GM19455 (cell line): ENCODE data around the gene SLC29A1.
"Not testable (repeated sequence)": the region's sequence is repeated elsewhere in the genome, so short reads cannot be mapped to it uniquely, and the experiment has no call there.

ENCODE experiments used
- ATAC-seq: cut with Tn5 transposase; IDR thresholded peaks from one replicate; pipeline ENCODE4 v1.9.1; 2021; ENCODE audit not compliant: unreplicated experiment

SLC29A1 gene

GRCh38 chr6:44223319-44224028 lies at the start of gene SLC29A1:
TSS of gene SLC29A1 (plus strand) at chr6:44223595. CDS start at chr6:44227314, 3,719 bp downstream.
- ATAC-seq, result peak; percentile 49

- ATAC-seq, result no peak
Measured at GRCh38 chr6:44176130-44176761, 47.1 kb upstream of the SLC29A1 start.

GRCh38 chr6:44176762-44177509 lies 46.5 kb upstream of the SLC29A1 start:
- no peak for ATAC-seq

GRCh38 chr6:44177691-44178423 lies 45.5 kb upstream of the SLC29A1 start:
- no peak for ATAC-seq

GRCh38 chr6:44178424-44179071 lies 44.8 kb upstream of the SLC29A1 start:
- no peak for ATAC-seq

GRCh38 chr6:44179072-44179536 lies 44.3 kb upstream of the SLC29A1 start:
- ATAC-seq, result no peak

- no peak for ATAC-seq
Measured at GRCh38 chr6:44179648-44180047, 43.7 kb upstream of the SLC29A1 start.

- ATAC-seq, result no peak
Measured at GRCh38 chr6:44180406-44180805, 43.0 kb upstream of the SLC29A1 start.

GRCh38 chr6:44180886-44181285 lies 42.5 kb upstream of the SLC29A1 start:
- no peak for ATAC-seq

- ATAC-seq, result not testable (repeated sequence)
Measured at GRCh38 chr6:44181784-44182183, 41.6 kb upstream of the SLC29A1 start.

- ATAC-seq, result no peak
Measured at GRCh38 chr6:44182911-44183390, 40.4 kb upstream of the SLC29A1 start.

- ATAC-seq, result no peak
Measured at GRCh38 chr6:44183783-44184182, 39.6 kb upstream of the SLC29A1 start.

GRCh38 chr6:44185356-44185755 lies 38.0 kb upstream of the SLC29A1 start:
- not testable (repeated sequence) for ATAC-seq

GRCh38 chr6:44185953-44186634 lies 37.3 kb upstream of the SLC29A1 start:
- no peak for ATAC-seq

- ATAC-seq, result no peak
Measured at GRCh38 chr6:44186635-44187025, 36.8 kb upstream of the SLC29A1 start.

- no peak for ATAC-seq
Measured at GRCh38 chr6:44188819-44189218, 34.6 kb upstream of the SLC29A1 start.

GRCh38 chr6:44189257-44189656 lies 34.1 kb upstream of the SLC29A1 start:
- no peak for ATAC-seq

GRCh38 chr6:44190715-44191114 lies 32.7 kb upstream of the SLC29A1 start:
- no peak for ATAC-seq

GRCh38 chr6:44192428-44193041 lies 30.9 kb upstream of the SLC29A1 start:
- no peak for ATAC-seq
